Stimulated activated CD8-positive, alpha-beta memory T cell treated with anti-CD3 and anti-CD28 coated beads, Interleukin-4, amount 100 ng/mL, for 1 hour (primary cell): ENCODE data around the gene SYNCRIP.
A peak's percentile ranks its signal among the peaks of the same experiment; 100 is the strongest.
"Not testable (repeated sequence)": the region's sequence is repeated elsewhere in the genome, so short reads cannot be mapped to it uniquely, and the experiment has no call there.

ENCODE experiments used
- DNase-seq, 2 donors: peaks; one replicate each; pipeline ENCODE4 v3.0.0-alpha.2; 2020; ENCODE audit warnings: low read depth in 2 of 2, low spot score in 1 of 2

SYNCRIP gene

GRCh38 chr6:85594197-85594930 lies 48.3 kb downstream of the SYNCRIP start:
- peak in 1 of 2 donors; percentile 6 for DNase-seq

- DNase-seq: peak; percentile 57
Measured at GRCh38 chr6:85593438-85594196, 49.1 kb downstream of the SYNCRIP start, which contains the start of gene SNX14. Gene SNX14 (minus strand): TSS chr6:85593858. CDS start chr6:85593718, 140 bp downstream.

- no peak for DNase-seq
Measured at GRCh38 chr6:85592033-85592432, 50.7 kb downstream of the SYNCRIP start.

- no peak for DNase-seq
Measured at GRCh38 chr6:85591207-85591606, 51.5 kb downstream of the SYNCRIP start.

GRCh38 chr6:85585741-85586140 lies 56.9 kb downstream of the SYNCRIP start:
- DNase-seq: no peak

- DNase-seq: not testable (repeated sequence)
Measured at GRCh38 chr6:85582832-85583231, 59.9 kb downstream of the SYNCRIP start.

GRCh38 chr6:85581572-85581971 lies 61.1 kb downstream of the SYNCRIP start:
- no peak for DNase-seq

- DNase-seq: no peak
Measured at GRCh38 chr6:85580878-85581267, 61.8 kb downstream of the SYNCRIP start.

- DNase-seq: no peak
Measured at GRCh38 chr6:85580118-85580877, 62.4 kb downstream of the SYNCRIP start.

GRCh38 chr6:85579581-85579980 lies 63.1 kb downstream of the SYNCRIP start:
- no peak for DNase-seq

- no peak for DNase-seq
Measured at GRCh38 chr6:85576476-85576875, 66.2 kb downstream of the SYNCRIP start.

- DNase-seq: no peak
Measured at GRCh38 chr6:85574932-85575598, 67.6 kb downstream of the SYNCRIP start.

- DNase-seq: no peak
Measured at GRCh38 chr6:85569323-85569722, 73.4 kb downstream of the SYNCRIP start.

GRCh38 chr6:85568411-85568810 lies 74.3 kb downstream of the SYNCRIP start:
- DNase-seq: no peak

GRCh38 chr6:85565736-85566135 lies 77.0 kb downstream of the SYNCRIP start:
- no peak for DNase-seq

GRCh38 chr6:85564223-85564622 lies 78.5 kb downstream of the SYNCRIP start:
- DNase-seq: not testable (repeated sequence)
